GM18499 (cell line): Measurements from ENCODE around the gene RALB.
"Not testable (repeated sequence)": the region's sequence is repeated elsewhere in the genome, so short reads cannot be mapped to it uniquely, and the experiment has no call there.

ENCODE experiments used
- ATAC-seq: cut with Tn5 transposase; IDR thresholded peaks from one replicate; pipeline ENCODE4 v1.9.1; 2021; ENCODE audit warnings: moderate number of reproducible peaks; ENCODE audit not compliant: insufficient read depth, unreplicated experiment

The RALB gene

DNA sequence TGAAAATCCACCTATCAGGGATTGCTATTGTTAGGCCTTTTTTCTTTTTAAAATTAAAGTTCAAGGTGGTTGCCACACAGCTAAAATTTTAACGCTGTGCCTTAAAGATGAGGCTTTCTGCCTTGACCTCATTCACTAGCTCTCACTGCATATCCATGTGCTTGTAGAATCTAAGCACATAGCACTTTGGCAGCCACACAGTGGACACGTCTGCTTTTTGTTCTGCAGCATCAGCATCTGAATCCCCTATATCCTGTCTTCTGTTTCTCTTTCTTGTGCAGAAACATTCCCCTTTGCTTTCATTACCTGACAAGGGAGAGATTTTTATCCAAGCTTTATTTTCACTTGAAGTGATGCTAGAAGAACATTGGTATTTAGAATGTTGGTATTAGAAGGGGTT, 38.1 kb downstream of the RALB start:
- no peak for ATAC-seq

- ATAC-seq: no peak
Measured at GRCh38 chr2:120291401-120292311, 39.0 kb downstream of the RALB start.

DNA sequence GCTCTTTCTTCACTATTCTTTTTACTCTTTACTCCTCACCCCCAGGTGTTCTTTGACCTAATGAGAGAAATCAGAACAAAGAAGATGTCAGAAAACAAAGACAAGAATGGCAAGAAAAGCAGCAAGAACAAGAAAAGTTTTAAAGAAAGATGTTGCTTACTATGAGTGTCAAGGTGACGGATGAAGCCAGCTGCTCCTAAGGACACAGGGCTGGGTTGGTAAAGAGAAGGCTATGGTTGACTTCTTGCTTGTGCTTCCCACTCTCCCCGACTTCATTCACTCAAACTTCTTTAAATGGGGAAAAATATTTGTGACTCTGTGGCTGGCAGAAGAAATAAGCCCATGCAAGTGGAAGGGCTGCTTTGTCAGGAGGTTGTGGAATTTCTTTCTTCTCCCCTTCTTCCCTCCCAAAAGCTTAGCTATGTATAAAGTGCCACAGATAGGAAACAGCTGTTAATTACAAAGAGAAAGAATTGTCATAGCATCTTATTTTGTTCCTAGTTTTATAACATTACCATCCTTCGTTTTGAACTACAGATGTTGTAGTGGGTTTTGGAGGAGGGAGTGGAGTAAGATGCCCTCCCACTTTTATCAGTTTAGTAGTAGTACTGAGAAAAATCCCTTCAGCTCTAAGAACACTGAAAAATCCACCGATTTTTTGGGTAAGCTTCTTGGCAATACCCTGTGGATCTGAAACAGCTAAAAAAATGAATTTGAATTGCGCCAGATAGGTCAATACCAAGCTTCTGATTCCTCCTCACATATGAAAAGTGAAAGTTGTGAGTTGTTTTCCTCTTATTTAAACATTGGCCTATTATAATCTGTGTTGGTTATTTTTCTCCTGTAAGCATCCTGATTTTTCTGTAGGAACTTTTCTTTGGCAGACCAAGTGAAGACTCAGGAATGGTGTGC, 40.7 kb downstream of the RALB start:
- ATAC-seq: peak; percentile 9

GRCh38 chr2:120294008-120294340, 41.3 kb downstream of the RALB start:
- peak; percentile 94 for ATAC-seq

GRCh38 chr2:120298173-120298835, 45.7 kb downstream of the RALB start:
- no peak for ATAC-seq

DNA sequence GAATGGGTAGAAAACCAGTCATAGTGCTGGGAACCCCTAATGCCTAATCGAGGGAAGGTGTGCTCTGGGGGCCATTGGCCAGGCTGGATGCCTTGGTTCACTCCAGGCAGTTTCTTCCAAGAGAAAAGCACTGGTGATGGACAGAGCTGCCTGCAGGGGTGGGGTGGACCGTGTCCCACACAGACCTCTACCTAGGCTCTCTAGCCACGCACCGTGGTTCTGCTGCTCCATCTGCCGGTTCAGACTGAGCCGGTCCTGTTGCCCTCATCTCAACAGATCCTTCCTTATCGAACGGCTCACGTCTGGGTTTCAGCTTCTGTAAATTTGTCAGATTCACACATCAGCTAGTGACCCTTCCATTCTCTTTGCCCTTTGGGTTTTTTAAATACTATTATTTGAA, 46.4 kb downstream of the RALB start:
- no peak for ATAC-seq

- no peak for ATAC-seq
Measured at GRCh38 chr2:120299561-120299960, 46.9 kb downstream of the RALB start.

DNA sequence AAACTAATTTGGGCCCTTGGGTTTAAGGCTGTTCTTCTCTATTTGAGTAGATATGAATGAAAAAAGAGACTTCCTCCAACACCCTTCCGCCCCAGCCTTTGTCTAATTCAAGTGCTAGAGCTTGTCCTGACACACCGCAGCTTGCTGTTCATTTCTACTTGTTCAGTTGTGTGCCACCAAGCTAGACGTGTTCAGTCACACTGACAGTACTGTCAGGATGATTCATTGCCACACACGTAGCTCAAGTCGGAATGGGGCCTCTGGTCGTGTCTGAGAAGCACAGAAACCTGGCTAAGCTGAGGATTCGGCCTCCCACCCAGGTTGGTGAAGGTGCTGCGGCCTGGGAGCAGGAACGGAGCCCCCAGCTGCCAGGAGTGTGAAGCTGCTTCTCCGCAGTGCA, 47.7 kb downstream of the RALB start:
- no peak for ATAC-seq

DNA sequence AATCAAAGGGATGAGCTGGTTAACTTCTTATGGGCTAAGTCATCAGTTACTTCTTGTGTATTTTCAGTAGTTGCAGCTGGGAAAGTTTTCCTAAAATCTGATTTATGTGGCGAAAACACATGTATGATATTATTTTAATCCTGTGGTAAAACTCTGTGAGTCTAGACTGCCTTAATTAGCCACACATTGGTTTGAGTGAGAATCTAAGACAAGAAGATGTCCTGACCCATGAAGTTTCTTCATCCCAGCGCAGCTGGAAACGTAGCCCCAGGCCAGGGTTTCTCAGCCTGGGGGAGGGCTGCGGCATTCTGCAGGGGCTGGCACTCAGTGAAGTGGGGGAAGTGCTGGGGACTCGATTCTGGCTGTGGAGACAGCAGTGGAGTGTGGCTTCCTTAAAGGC, 48.6 kb downstream of the RALB start:
- no peak for ATAC-seq

- no peak for ATAC-seq
Measured at GRCh38 chr2:120302301-120302700, 49.6 kb downstream of the RALB start.

DNA sequence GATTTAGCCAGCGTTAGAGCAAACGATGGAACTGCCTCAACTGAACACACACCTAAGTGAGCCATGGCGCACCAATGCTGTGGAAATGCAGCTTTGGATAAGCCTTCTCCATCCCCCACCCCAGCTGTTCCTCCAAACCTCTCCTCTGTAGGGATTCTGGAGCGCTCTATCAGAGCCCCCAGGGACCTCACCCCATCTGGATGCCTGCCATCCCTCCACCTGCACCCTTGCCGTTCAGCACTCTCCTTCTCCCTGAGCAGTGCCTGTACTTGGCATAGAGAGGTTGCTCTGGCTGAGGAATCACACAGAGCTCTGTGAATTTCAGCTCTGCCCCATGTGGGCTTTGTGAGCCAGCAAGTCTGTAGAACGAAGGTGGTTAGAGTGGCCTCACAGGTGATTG, 50.5 kb downstream of the RALB start:
- no peak for ATAC-seq

DNA sequence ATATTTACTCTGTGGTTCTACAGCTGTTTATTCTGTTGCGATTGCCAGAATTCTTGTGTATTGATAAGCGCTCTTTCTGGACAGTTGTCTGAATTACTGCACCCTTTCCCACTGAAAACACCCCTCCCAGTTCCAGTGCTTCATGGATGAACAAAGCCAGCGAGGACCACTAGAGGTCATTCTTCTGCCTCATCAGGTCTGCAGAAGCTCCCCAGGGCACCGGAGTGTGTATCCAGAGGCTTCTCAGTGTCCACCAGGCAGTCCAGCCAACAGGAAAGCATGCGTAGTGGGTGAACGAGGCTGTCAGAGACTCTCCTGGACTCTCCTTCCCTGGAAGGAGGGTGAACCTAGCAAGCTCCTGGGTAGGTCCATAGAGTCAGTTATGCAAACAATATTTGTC, 52.6 kb downstream of the RALB start:
- ATAC-seq: no peak

DNA sequence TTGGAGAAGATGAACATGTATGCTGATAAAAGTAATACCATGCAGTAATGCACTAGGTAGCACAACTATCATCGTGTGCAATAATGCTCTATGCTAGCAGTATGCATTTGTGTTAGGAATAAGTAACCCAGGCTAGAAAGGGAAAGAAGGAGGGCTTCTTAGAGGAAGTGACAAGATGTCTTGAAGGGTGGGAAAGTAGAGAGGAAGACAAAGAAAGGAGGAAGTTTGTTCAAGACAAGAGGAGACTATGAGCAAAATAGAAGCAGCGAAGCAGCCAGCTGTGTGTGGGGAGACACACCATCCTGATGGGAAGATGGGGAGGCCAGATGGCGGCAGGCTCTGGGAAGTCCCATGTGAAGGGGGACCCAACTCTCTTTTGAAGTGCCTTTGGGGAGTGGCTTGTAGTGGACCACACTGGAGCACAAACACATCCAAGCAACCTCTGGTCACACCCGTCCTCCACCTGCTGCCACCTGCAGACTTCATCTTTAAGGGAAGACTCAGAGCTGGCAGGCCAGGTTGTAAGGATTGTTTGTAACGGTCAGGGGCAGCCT, 53.4 kb downstream of the RALB start:
- no peak for ATAC-seq

GRCh38 chr2:120307482-120307881, 54.8 kb downstream of the RALB start:
- ATAC-seq: no peak

DNA sequence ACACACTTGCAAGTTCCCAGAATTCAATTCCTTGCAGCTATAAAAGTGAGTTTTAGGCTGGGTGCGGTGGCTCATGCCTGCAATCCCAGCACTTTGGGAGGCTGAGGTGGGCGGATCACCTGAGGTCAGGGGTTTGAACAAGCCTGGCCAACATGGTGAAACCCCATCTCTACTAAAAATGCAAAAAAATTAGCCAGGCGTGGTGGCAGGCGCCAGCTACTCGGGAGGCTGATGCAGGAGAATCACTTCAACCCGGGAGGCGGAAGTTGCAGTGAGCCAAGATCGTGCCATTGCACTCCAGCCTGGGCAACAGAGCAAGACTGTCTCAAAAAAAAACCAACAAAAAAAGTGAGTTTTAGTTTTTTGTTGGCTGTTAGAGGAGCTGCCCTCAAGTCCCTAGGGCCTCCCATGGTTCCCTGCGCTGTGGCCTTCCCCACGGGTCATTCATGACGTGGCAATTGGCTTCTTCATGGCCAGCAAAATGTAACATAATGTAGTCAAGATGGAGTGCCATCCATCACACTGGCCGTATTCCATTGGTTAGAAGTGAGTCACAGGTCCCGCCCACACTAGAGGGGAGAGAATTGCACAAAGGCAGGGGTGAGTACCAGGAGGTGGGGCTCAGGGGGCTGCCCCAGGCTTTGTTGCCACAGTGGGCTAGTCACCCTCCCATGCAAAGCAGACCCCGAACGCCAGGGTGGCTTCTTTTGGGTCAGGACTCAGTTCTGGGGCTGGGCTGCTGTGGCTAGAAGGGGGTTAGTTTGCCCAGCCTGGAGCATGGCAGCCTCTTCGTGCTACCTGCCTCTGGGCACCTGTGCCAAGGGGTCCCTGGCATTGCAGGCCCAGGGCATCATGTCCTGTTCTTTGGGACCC, 55.6 kb downstream of the RALB start:
- no peak for ATAC-seq

DNA sequence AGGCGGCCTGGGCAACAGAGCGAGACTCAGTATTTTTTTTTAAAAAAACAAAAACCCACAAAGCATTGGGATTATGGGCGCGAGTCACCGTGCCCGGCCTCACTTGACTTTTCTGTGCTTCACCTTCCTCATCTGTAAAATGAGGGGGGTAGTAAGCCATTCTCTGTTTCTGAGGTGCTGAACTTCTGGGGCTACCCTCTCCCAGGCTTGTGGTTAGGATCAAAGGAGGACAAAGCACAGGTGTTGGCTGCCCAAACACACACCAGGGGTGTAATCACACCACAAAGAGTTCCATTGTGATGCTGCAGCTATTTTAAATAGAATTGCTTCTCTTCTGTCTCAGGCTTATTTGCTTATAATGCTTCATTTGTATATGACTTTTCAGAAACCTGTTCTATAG, 57.5 kb downstream of the RALB start:
- ATAC-seq: peak; percentile 49

DNA sequence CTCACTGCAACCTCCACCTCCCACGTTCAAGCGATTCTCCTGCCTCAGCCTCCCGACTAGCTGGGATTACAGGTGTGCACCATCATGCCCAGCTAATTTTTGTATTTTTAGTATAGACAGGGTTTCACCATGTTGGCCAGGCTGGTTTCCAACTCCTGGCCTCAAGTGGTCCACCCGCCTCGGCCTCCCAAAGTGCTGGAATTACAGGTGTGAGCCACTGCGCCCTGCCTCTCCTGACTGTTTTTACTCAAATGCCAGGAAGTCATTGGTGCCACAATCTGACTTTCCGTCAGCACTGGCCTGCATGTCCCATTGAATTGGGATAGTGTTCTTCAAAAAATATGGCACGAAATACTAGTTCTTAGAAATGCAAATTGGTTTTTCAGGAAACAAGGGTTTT, 58.2 kb downstream of the RALB start:
- not testable (repeated sequence) for ATAC-seq

GRCh38 chr2:120312076-120312475, 59.4 kb downstream of the RALB start:
- ATAC-seq: no peak

- no peak for ATAC-seq
Measured at GRCh38 chr2:120312860-120313694, 60.4 kb downstream of the RALB start.
